Heart right ventricle (tissue), 16 donors: Measurements from ENCODE around the gene LMNTD2. TPM values are rescaled to one million over a fixed set of nuclear protein-coding genes. Genes with fewer than 3 reads are reported as not detected.
"Not testable (repeated sequence)": the region's sequence is repeated elsewhere in the genome, so short reads cannot be mapped to it uniquely, and the experiment has no call there.

ENCODE experiments used
- ATAC-seq, 8 donors: fragments of 200-7000 bp; cut with Tn5 transposase; one replicate each; pipeline ENCODE4 v1.9.1; 2020; ENCODE audit warnings: mild to moderate bottlenecking in 8 of 8, moderate library complexity in 8 of 8, moderate number of reproducible peaks in 1 of 8
- DNase-seq, 2 donors: peaks; one replicate each; pipeline ENCODE4 v3.0.0-alpha.2; 2020
- H3K27ac ChIP-seq, 10 donors: fragments of 200-600 bp; sonication (generic) in 2 of 10; one replicate each; pipeline versions ENCODE4 v1.5.0 to v1.8.0; 2020 to 2022; ENCODE audit warnings: mild to moderate bottlenecking in 3 of 10
- H3K27me3 ChIP-seq, 7 donors: fragments of 200-600 bp; one replicate each; pipeline ENCODE4 v1.8.0; 2021 to 2022; ENCODE audit warnings: mild to moderate bottlenecking in 2 of 7
- H3K36me3 ChIP-seq, 9 donors: fragments of 200-600 bp; sonication (generic) in 1 of 9; one replicate each; pipeline versions ENCODE4 v1.5.0 to v1.8.0; 2020 to 2022; ENCODE audit warnings: mild to moderate bottlenecking in 2 of 9
- H3K4me1 ChIP-seq, 9 donors: fragments of 200-600 bp; sonication (generic) in 1 of 9; one replicate each; pipeline versions ENCODE4 v1.5.0 to v1.8.0; 2020 to 2022; ENCODE audit warnings: mild to moderate bottlenecking in 4 of 9
- H3K4me3 ChIP-seq, 10 donors: fragments of 200-600 bp; sonication (generic) in 2 of 10; one replicate each; pipeline versions ENCODE4 v1.5.0 to v1.8.0; 2020 to 2022; ENCODE audit warnings: mild to moderate bottlenecking in 7 of 10, moderate library complexity in 2 of 10
- H3K9me3 ChIP-seq, 11 donors: fragments of 200-600 bp in 10 of 11; sonication (generic) in 2 of 11; one replicate each; pipeline versions ENCODE4 v1.5.0 to v1.8.0; 2013 to 2022; ENCODE audit warnings: mild to moderate bottlenecking in 2 of 11, control low read depth in 1 of 11, moderate library complexity in 1 of 11
- WGBS, 2 donors: extraction: QIAGEN DNeasy Blood & Tissue Kit; methylation state at CpG; one replicate each; pipeline ENCODE4 v1.1.7; 2013; ENCODE audit warnings: inconsistent platforms in 1 of 2; 5-methylcytosine and 5-hydroxymethylcytosine counted together
- intact Hi-C, 10 donors: fragments of 100-400 bp; cut with DNase I; formaldehyde crosslinking; loops; one replicate each; pipeline versions ENCODE4 v1.11.1 to v1.14.2; 2022
- polyA plus RNA-seq, 2 donors: library from polyadenylated mRNA; stranded (reverse); fragments of 200-250 nt; gene quantifications; one replicate each; pipeline ENCODE4 v1.2.3, GENCODE V29; 2013
- total RNA-seq, 10 donors: library from RNA; stranded (reverse); fragmentation: NEBNext Ultra II Directional in 3 of 10; extraction: Animal tissue kit (Norgen Biotek cat#: 25700) in 3 of 10; gene quantifications; one replicate each; pipeline versions ENCODE4 v1.2.1 to v1.2.4, GENCODE V29; 2021 to 2023
- TF ChIP-seq, protein P1 (sequence below), 9 donors: fragments of 200-600 bp; sonication (generic) in 2 of 9; IDR thresholded peaks; one replicate each; pipeline versions ENCODE4 v1.5.0 to v1.8.0; 2021 to 2022; ENCODE audit warnings: antibody characterized with exemption in 9 of 9, mild to moderate bottlenecking in 5 of 9, moderate library complexity in 1 of 9
- donor health status: Arrhythmogenic right ventricular cardiomyopathy.
- donor health status: ischemic (EF 13 %, LVEDD 7.1; RV severe dilation, severe dysfunction).
- donor health status: healthy with polysubstance abuse.
- donor health status: DM: no; HTN: yes; CAD: no.
- donor health status: DM: no; HTN: no; CAD: no.
- donor health status: ischemic (EF 25% LVEDD 6.9; RV normal size, moderate dysfunction).
- donor health status: ischemic (EF 25% LVEDD 5.7; RV mildly dilated, moderate dysfunction).
- donor health status: healthy.
- donor health status: DM: yes; HTN: yes; CAD: no.
- donor health status: Ischemic cardiomyopathy.
- donor health status: ischemic (EF 35%, LVEDD 5.7; RV mildly dilated, moderate dysfunction).
- donor health status: nonischemic (EF 11% LVEDD 7.7; RV severe dilation, severe dysfunction).
- donor health status: DM: yes; HTN: yes; CAD: no.
- donor health status: PGD.
- donor health status: ischemic (EF 29% LVEDD 5.4; RV normal size, mild dysfunction).
- donor health status: nonischemic (EF 23%, LVEDD 6.1; RV moderate dilation, normal function).

LMNTD2 gene
- total and polyA plus RNA-seq, 12 donors = 0.30 to 1.4 (median 0.45) TPM; not detected in 2

DNA sequence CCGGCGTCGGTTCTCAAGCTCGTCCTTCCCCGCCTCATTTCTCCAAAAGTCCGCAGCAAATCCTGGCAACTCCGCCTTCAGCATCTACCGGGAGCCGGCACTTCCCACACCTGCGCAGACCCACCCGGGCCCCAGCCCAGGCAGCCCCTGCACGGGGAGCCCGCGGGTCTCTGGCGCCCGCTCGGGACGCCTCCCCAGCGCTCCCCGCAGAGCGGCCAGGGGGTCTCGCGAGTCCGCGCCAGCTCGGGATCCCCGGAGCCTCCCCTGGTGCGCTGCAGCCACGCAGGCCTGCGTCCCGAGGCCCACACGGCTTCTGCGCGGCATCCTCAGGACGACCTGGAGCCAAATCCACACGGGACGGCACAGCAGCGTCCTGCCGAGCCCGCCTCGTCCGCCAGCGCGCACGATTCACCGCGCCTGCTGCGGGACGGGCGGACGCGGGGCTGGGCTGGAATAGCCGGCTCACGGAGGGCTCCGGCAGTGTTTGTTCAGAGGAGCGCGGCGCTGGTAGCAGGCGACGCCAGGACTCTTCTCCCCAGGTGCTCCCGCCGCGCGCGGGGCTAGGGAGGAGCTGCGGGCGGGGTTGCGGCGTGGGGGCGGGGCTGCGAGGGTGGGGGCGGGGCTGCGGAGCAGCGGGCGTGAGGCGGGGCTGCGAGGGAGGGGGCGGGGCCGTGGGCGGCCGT is 14.9 kb upstream of the LMNTD2 start:
- TF ChIP-seq, protein P1, sequence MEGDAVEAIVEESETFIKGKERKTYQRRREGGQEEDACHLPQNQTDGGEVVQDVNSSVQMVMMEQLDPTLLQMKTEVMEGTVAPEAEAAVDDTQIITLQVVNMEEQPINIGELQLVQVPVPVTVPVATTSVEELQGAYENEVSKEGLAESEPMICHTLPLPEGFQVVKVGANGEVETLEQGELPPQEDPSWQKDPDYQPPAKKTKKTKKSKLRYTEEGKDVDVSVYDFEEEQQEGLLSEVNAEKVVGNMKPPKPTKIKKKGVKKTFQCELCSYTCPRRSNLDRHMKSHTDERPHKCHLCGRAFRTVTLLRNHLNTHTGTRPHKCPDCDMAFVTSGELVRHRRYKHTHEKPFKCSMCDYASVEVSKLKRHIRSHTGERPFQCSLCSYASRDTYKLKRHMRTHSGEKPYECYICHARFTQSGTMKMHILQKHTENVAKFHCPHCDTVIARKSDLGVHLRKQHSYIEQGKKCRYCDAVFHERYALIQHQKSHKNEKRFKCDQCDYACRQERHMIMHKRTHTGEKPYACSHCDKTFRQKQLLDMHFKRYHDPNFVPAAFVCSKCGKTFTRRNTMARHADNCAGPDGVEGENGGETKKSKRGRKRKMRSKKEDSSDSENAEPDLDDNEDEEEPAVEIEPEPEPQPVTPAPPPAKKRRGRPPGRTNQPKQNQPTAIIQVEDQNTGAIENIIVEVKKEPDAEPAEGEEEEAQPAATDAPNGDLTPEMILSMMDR (IDR thresholded peaks at IDR 0.05) = no peak
- peaks cover 23 to 52% (median 48%) of the 10 kb centered on the region in 9 donors for H3K4me1 ChIP-seq
- H3K27ac ChIP-seq = peak overlapping the region in 9 of 10 donors; percentile 14 to 67 (median 44)
- H3K9me3 ChIP-seq = no peaks in the 10 kb centered on the region
- 0 to 1% methylated on average over 60 to 75 of the region's 81 CpGs for WGBS, 2 donors
- H3K4me3 ChIP-seq = peak overlapping the region; percentile 51 to 99 (median 67)
- H3K27me3 ChIP-seq = peaks cover 0 to 21% (median 0%) of the 10 kb centered on the region in 7 donors
- ATAC-seq = peak in 6 of 8 donors; percentile 1 to 72 (median 46)
- DNase-seq = no peak
- intact Hi-C loops = loop anchor here in 3 of 10 donors (5.0 to 10.0 kb wide), 3 partner anchors 37 to 61 kb away; partner anchors contain the start of gene IRF7 (in 1 of the 3)
- peaks cover 0 to 5% (median 0%) of the 10 kb centered on the region in 9 donors for H3K36me3 ChIP-seq

DNA sequence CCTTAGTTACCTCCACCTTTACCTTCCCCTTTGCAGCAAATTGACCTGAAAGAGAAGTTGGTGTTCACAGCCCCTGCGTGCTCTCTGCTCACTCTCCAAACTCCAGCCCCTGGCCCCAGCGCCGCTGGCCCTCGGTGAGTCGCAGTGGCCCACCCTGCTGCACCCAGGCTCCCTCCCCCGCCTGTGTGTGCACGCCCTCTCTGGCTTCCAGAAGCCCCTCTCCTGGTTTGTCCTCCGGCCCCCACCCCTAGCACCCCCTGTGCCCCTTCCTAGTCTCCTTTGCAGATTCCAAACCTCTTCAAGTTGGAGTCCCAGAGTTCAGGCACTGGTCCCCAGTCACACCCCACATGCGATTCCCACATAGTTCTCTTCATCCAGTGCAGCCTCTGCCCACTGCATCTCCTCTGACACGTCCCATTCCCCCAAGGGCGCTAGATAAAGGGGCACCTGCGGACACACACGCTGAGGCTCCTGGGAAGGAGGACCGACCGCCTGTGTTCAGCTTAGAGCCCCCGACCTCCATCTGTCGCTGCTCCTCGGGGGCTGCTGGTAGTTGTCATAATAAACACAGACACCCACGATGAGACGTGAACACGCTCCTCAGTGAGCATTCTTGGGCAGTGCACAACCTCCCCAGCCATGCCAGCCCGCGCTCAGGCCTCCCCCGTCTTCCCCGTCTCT is 14.2 kb upstream of the LMNTD2 start:
- H3K27ac ChIP-seq = peak overlapping the region in 5 of 10 donors; percentile 40 to 67 (median 58)
- WGBS, 2 donors = 28 to 29% methylated on average over 25 of the region's 25 CpGs
- TF ChIP-seq, protein P1 (IDR thresholded peaks at IDR 0.05) = no peak
- peaks cover 20 to 48% (median 45%) of the 10 kb centered on the region in 9 donors for H3K4me1 ChIP-seq
- peak overlapping the region; percentile 51 to 99 (median 67) for H3K4me3 ChIP-seq
- ATAC-seq = peak in 1 of 8 donors; percentile 2
- peaks cover 0 to 5% (median 0%) of the 10 kb centered on the region in 9 donors for H3K36me3 ChIP-seq
- H3K27me3 ChIP-seq = peaks cover 0 to 21% (median 0%) of the 10 kb centered on the region in 7 donors
- H3K9me3 ChIP-seq = no peaks in the 10 kb centered on the region
- DNase-seq = no peak
- intact Hi-C loops = loop anchor here in 3 of 10 donors (5.0 to 10.0 kb wide), 3 partner anchors 38 to 60 kb away; partner anchors contain the start of gene IRF7 (in 1 of the 3)

DNA sequence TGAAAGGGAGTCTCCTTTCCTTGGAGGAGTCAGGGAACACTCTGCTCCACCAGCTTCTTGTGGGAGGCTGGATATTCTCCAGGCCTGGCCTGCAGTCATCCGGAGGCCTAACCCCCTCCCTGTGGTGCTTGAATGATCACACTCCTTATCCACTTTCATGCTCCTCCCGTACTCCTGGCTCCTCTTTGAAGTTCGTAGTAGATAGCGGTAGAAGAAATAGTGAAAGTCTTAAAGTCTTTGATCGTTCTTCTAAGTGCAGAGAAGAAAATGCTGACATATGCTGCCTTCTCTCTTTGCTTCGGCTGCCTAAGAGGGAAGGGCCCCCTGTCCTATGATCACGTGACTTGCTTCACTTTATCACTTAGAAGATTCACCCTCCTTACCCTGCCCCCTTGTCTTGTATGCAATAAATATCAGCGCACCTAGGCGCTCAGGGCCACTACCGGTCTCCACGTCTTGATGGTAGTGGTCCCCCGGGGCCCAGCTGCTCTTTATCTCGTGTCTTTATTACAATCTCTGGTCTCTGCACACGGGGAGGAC is 13.6 kb upstream of the LMNTD2 start:
- DNase-seq, H3K36me3 ChIP-seq, H3K9me3 ChIP-seq, ATAC-seq: not testable (repeated sequence)
- 67 to 68% methylated on average over 14 of the region's 14 CpGs for WGBS, 2 donors
- intact Hi-C loops = loop anchor here in 1 of 10 donors (10.0 kb wide), 1 partner anchor 59 kb away; no protein-coding TSS in a partner anchor
- peak overlapping the region in 1 of 10 donors; percentile 99 for H3K4me3 ChIP-seq
- H3K4me1 ChIP-seq = peaks cover 18 to 48% (median 45%) of the 10 kb centered on the region in 9 donors
- H3K27ac ChIP-seq = peak overlapping the region in 1 of 10 donors; percentile 53
- peaks cover 0 to 21% (median 0%) of the 10 kb centered on the region in 7 donors for H3K27me3 ChIP-seq

DNA sequence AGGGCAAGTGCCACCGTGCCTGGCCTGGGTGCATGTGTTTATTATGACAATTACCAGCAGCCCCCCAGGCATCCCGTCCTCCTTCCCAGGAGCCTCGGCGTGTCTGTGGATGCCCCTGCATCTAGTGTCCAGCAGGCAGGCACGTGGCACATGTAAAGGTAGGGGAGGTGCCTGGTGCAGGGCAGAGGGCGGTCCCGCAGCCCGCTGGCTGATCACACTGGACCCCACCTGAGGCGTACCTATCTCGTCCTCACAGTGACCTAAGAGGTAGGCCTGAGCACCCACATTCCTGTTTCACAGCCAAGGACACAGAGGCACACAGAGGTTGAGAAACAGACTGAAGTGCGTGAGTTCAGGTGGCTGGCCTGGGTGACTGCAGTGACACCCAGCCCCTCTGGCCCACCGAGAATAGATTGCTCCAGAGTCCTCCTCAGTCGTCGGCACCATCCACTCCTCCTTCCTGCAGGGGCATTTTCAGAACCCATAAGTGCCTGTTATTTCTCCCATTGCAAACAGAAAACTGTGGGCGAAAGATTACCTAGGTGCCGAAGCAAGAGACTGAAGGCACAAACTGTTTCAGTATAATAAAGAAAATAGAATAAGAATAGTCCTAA is 12.7 kb upstream of the LMNTD2 start:
- TF ChIP-seq, protein P1 (IDR thresholded peaks at IDR 0.05) = no peak
- no peak for ATAC-seq
- Histone ChIP-seq H3K9me3 (no peaks in the 10 kb centered on the region), H3K4me1 (peaks cover 16 to 42% (median 39%) of the 10 kb centered on the region in 9 donors), H3K27ac (no peak overlapping the region), H3K4me3 (no peak overlapping the region), H3K36me3 (peaks cover 0 to 1% (median 0%) of the 10 kb centered on the region in 9 donors), H3K27me3 (peaks cover 0 to 21% (median 0%) of the 10 kb centered on the region in 7 donors)
- WGBS, 2 donors = 91 to 92% methylated on average over 16 of the region's 16 CpGs
- no peak for DNase-seq
- intact Hi-C loops = loop anchor here in 1 of 10 donors (10.0 kb wide), 1 partner anchor 58 kb away; no protein-coding TSS in a partner anchor
